Activated naive CD4-positive, alpha-beta T cell treated with Interleukin-2 at 50 U/mL for 16 hours (primary cell): Measurements from ENCODE around the gene NOXO1.
A peak's percentile ranks its signal among the peaks of the same experiment; 100 is the strongest.
"Not testable (repeated sequence)": the region's sequence is repeated elsewhere in the genome, so short reads cannot be mapped to it uniquely, and the experiment has no call there.

ENCODE experiments used
- DNase-seq: peaks from one replicate; pipeline ENCODE4 v3.0.0-alpha.2; 2020

NOXO1 gene

GRCh38 chr16:1960665-1961630, 20.3 kb downstream of the NOXO1 start:
- peak; percentile 59 for DNase-seq

GRCh38 chr16:1959269-1960039, 21.8 kb downstream of the NOXO1 start, which contains the start of gene NDUFB10:
TSS of gene NDUFB10 (plus strand) at chr16:1959538. CDS start at chr16:1959625, 87 bp downstream.
- DNase-seq, result peak; percentile 93

- DNase-seq, result no peak
Observed at GRCh38 chr16:1958715-1959268, 22.5 kb downstream of the NOXO1 start.

GRCh38 chr16:1958143-1958491, 23.2 kb downstream of the NOXO1 start:
- not testable (repeated sequence) for DNase-seq

- not testable (repeated sequence) for DNase-seq
Observed at GRCh38 chr16:1957434-1958142, 23.7 kb downstream of the NOXO1 start.

- no peak for DNase-seq
Observed at GRCh38 chr16:1953734-1954133, 27.5 kb downstream of the NOXO1 start.

GRCh38 chr16:1950559-1950958, 30.7 kb downstream of the NOXO1 start:
- no peak for DNase-seq

- DNase-seq, result no peak
Observed at GRCh38 chr16:1950047-1950446, 31.2 kb downstream of the NOXO1 start.

GRCh38 chr16:1949507-1949906, 31.8 kb downstream of the NOXO1 start:
- no peak for DNase-seq

- DNase-seq, result no peak
Observed at GRCh38 chr16:1947369-1947670, 33.9 kb downstream of the NOXO1 start.

- no peak for DNase-seq
Observed at GRCh38 chr16:1946495-1947368, 34.5 kb downstream of the NOXO1 start.

GRCh38 chr16:1945559-1946391, 35.5 kb downstream of the NOXO1 start:
- no peak for DNase-seq

- DNase-seq, result no peak
Observed at GRCh38 chr16:1944612-1945199, 36.6 kb downstream of the NOXO1 start.

- DNase-seq, result peak; percentile 99
Observed at GRCh38 chr16:1942810-1943726, 38.2 kb downstream of the NOXO1 start, which contains the start of gene MSRB1. TSS of gene MSRB1 (minus strand) at chr16:1943199. CDS start at chr16:1943156, 43 bp downstream.

- DNase-seq, result no peak
Observed at GRCh38 chr16:1942047-1942809, 39.0 kb downstream of the NOXO1 start.

- DNase-seq, result no peak
Observed at GRCh38 chr16:1941162-1942046, 39.9 kb downstream of the NOXO1 start.
